Stimulated activated CD8-positive, alpha-beta memory T cell treated with anti-CD3 and anti-CD28 coated beads, Interleukin-4, amount 100 ng/mL, for 24 hours (primary cell): ENCODE data around the gene TRIM37.
"Not testable (repeated sequence)": the region's sequence is repeated elsewhere in the genome, so short reads cannot be mapped to it uniquely, and the experiment has no call there.

Source experiments
- DNase-seq: peaks from one replicate; pipeline ENCODE4 v3.0.0-alpha.2; 2020; ENCODE audit warnings: low read depth

TRIM37 gene

DNA sequence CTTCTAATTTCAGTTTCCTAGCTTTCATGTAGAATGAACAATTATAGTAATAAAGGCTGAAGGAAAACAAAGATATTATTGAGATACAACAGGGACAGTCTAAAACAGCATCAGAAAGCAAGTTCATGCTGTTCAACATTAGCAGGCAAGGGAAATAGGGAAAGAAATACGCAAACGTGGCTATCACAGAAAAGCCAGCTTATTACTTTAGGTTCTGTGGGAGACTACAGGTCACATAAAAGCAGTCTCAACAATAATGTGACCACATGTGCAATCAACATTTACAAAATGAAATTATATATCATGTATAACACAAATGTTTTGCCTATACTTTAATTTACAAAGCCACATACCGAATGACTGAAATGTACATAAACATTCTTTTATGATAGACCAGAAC is 4.9 kb upstream of the TRIM37 start:
- no peak for DNase-seq

- no peak for DNase-seq
Measured at GRCh38 chr17:59110973-59111372, 4.3 kb upstream of the TRIM37 start.

- DNase-seq, result no peak
Measured at GRCh38 chr17:59108400-59109102, 1.9 kb upstream of the TRIM37 start.

- no peak for DNase-seq
Measured at GRCh38 chr17:59107306-59107670, 608 bp upstream of the TRIM37 start.

DNA sequence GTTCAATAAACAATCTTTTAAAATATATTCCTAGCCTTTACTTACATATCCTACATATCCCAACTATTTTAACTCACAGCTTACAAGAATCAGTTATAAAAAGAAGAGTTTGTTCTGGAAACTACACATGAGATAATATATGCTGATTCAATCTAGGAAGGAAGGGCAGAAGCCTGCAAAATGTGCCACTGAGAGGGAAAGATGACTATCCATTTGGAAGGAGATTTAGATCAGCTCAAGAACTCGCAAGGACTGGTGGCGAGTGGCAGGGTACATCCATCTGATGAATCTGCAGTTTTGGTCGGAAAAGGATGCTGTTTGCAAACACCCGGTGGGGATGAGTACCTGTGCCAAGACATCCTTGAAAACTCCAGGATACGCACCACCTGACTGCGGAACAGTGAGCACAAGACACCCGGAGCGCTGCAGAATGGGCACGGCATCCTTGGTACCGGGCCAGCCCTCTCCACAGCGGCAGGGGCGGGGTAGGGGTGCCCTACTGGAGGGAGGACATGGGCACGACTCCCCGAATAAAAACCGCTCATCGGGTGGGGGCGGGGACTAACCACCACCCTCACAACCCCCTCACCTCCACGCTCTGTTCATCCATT is 723 bp downstream of the TRIM37 start:
- DNase-seq, result peak; percentile 53

GRCh38 chr17:59101178-59101577 is 5.5 kb downstream of the TRIM37 start:
- no peak for DNase-seq

- DNase-seq, result no peak
Measured at GRCh38 chr17:59097876-59098275, 8.8 kb downstream of the TRIM37 start.

GRCh38 chr17:59094861-59095530 is 11.7 kb downstream of the TRIM37 start:
- DNase-seq, result no peak

DNA sequence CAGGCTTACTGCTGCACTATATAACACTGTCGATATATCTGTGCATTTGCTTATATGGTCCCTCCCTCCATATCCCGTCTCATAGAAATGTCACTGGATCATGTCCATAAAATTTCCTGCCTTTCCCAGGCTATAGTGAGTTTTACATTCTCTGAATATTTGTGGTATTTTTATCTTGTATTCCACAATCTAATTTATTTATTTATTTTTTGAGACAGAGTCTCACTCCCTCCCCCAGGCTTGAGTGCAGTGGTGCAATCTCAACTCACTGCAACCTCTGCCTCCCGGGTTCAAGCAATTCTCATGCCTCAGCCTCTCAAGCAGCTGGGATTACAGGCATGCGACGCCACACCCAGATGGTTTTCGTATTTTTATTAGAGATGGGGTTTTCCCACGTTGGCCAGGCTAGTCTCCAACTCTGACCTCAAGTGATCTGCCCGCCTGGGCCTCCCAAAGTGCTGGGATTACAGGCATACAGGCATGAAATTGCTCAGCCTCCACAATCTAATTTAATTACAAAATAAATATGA is 12.9 kb downstream of the TRIM37 start:
- no peak for DNase-seq

GRCh38 chr17:59093145-59093701 is 13.5 kb downstream of the TRIM37 start:
- DNase-seq, result no peak

- DNase-seq, result not testable (repeated sequence)
Measured at GRCh38 chr17:59090593-59090992, 16.1 kb downstream of the TRIM37 start.

- DNase-seq, result no peak
Measured at GRCh38 chr17:59084154-59084553, 22.5 kb downstream of the TRIM37 start.

- no peak for DNase-seq
Measured at GRCh38 chr17:59074494-59074893, 32.2 kb downstream of the TRIM37 start.

- DNase-seq, result no peak
Measured at GRCh38 chr17:59073972-59074371, 32.7 kb downstream of the TRIM37 start.

DNA sequence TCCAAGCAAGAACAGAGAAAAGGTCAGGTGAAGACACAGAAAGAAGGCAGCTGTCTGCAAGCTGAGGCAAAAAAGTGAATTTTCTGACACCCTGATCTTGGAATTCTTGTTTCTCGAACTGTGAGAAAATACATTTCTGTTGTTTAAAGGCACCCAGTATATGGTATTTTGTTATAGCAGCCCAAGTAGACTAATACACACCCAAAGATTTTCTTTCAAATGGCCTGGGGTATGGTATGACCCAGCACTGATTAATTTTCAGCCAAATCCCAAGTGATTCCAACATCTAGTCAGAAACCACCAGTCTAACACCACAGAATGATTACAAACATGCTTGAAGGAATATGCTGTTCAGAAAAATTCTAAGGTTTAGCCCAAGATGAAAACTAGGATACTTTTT is 36.8 kb downstream of the TRIM37 start:
- no peak for DNase-seq

GRCh38 chr17:59067756-59068155 is 38.9 kb downstream of the TRIM37 start:
- DNase-seq, result no peak

DNA sequence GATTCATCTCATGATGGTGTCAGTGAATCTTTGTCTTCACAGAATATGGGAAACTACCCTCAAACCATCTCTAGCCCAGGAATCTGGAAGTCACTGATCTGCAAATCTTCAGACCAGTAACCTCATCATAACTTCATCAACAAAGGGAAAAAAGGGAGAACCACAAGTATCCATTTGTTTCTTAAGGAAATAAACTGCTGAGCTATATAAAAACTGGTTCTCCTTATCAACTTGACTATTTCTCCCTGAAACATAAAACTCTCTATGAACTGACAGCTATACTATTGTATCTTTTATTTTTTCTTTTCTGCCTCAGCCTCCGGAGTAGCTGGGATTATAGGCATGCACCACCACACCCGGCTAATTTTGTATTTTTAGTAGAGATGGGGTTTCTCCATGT is 39.3 kb downstream of the TRIM37 start:
- no peak for DNase-seq

- DNase-seq, result no peak
Measured at GRCh38 chr17:59062509-59062908, 44.2 kb downstream of the TRIM37 start.

DNA sequence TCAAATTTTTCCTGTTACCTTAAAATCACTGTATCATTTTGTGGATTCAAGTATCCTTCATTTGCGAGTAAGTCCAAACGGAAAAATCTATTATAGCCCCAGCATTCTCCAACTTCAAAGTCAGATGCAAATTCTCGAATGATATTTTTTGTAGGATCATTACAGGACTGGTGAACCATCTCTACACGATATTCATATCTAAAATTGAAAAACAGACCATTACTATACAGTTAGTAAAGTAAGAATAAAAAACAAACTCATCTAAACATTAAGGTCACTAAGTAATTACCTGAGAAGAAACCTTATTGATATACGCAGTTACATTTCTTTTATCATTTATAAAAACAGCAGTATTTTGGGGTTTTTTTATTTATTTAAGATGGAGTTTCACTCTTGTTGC is 49.8 kb downstream of the TRIM37 start:
- DNase-seq, result no peak

DNA sequence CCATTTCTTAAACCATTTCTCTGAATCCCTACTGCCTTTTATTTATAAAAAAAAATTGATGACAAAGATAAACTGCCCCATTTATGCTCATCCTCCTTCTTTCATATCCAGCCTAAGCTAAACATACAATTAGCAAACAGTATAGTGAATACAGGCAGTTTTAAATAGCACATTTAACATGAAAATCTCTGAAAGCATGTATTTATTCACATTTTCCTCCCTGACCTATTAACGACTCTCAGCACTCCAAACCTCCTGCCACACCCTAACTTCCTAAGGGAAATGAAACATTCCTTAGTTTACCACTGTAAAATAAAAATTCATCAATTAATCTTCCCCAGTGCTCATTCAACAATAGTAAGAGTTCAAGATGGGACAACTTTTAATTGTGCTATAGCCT is 56.9 kb downstream of the TRIM37 start:
- DNase-seq, result no peak

GRCh38 chr17:59047616-59048015 is 59.1 kb downstream of the TRIM37 start:
- DNase-seq, result no peak

DNA sequence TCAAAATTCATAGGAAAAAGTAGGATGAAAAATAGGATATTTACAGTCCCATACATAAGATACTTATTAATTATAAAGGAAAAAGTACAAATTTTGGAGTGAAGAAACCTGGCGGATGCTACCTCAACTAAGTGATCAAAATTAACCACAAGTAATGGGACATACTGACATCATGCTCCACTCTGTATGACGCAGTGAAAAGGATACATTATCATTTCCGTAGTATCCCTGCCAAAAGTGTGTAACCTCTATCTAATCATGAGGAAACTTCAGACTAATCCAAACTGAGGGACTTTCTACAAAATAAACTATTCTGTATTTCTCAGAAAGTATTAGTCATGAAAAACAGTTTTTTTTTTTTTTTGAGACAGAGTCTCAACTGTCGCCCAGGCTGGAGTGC is 60.5 kb downstream of the TRIM37 start:
- no peak for DNase-seq

DNA sequence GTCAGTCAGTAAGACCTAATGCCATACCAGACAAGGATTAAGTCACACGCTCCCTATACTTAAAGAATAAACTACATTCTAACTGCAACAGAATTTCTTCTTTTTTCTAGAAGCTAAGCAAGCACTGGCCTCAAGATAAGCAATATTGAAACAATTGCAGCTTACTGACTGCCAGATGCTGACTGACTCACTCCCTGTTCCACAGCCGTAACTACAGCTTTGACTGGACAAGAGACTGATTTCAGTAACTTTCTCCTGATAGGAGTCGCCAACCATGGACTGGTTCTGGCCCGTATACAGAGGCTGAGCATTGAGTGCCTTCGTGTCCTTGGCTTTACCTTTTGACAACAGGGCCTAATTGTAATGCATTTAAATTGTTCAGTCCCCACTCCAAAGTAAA is 67.9 kb downstream of the TRIM37 start:
- DNase-seq, result no peak
